Heart left ventricle (tissue), 16 donors: ENCODE results near the gene DNER. TPM values are rescaled to one million over a fixed set of nuclear protein-coding genes. Genes with fewer than 3 reads are reported as not detected.

Source experiments
- ATAC-seq, 4 donors: fragments of 200-7000 bp; cut with Tn5 transposase; one replicate each; pipeline ENCODE4 v1.9.1; 2020 to 2022; ENCODE audit warnings: moderate library complexity in 4 of 4, mild to moderate bottlenecking in 3 of 4, moderate number of reproducible peaks in 1 of 4
- DNase-seq, 5 donors: peaks; one replicate each; pipeline ENCODE4 v3.0.0-alpha.2; 2020
- H3K27ac ChIP-seq, 12 donors: fragments of 200-600 bp; sonication (generic) in 4 of 12; one replicate each; pipeline versions ENCODE4 v1.5.0 to v1.8.0; 2016 to 2022; ENCODE audit warnings: mild to moderate bottlenecking in 2 of 12
- H3K27me3 ChIP-seq, 9 donors: fragments of 200-600 bp; sonication (generic) in 2 of 9; one replicate each; pipeline versions ENCODE4 v1.5.1 to v1.8.0; 2016 to 2022; ENCODE audit warnings: mild to moderate bottlenecking in 3 of 9
- H3K36me3 ChIP-seq, 9 donors: fragments of 200-600 bp; sonication (generic) in 2 of 9; one replicate each; pipeline versions ENCODE4 v1.5.0 to v1.8.0; 2018 to 2022; ENCODE audit warnings: mild to moderate bottlenecking in 2 of 9
- H3K4me1 ChIP-seq, 12 donors: fragments of 200-600 bp; sonication (generic) in 4 of 12; one replicate each; pipeline versions ENCODE4 v1.5.0 to v1.8.0; 2016 to 2022; ENCODE audit warnings: mild to moderate bottlenecking in 3 of 12
- H3K4me3 ChIP-seq, 12 donors: fragments of 200-600 bp; sonication (generic) in 4 of 12; one replicate each; pipeline versions ENCODE4 v1.5.0 to v1.8.0; 2017 to 2022; ENCODE audit warnings: mild to moderate bottlenecking in 9 of 12, moderate library complexity in 4 of 12
- H3K9me3 ChIP-seq, 12 donors: fragments of 200-600 bp; sonication (generic) in 4 of 12; one replicate each; pipeline versions ENCODE4 v1.5.0 to v1.8.0; 2016 to 2022; ENCODE audit warnings: mild to moderate bottlenecking in 1 of 12
- POLR2A ChIP-seq, 2 donors: fragments of 450-650 bp; IDR thresholded peaks; one replicate each; pipeline ENCODE4 v1.6.1; 2017; ENCODE audit warnings: antibody characterized with exemption in 2 of 2, mild to moderate bottlenecking in 2 of 2, moderate library complexity in 2 of 2
- WGBS, 4 donors: extraction: QIAGEN DNeasy Blood & Tissue Kit in 2 of 4; methylation state at CpG; one replicate each; pipeline versions ENCODE4 v1.1.5 to v1.1.7; 2013 to 2018; 5-methylcytosine and 5-hydroxymethylcytosine counted together
- intact Hi-C, 10 donors: fragments of 100-400 bp; cut with DNase I; formaldehyde crosslinking; loops; one replicate each; pipeline versions ENCODE4 v1.11.1 to v1.14.2; 2022
- polyA plus RNA-seq, 2 donors: library from polyadenylated mRNA; stranded (reverse); fragments of 200-250 nt; gene quantifications; one replicate each; pipeline ENCODE4 v1.2.3, GENCODE V29; 2013
- total RNA-seq, 9 donors: library from RNA; depleted of rRNA in 2 of 9; stranded (reverse); fragments of >200 nt in 2 of 9; fragmentation: NEBNext Ultra II Directional in 3 of 9; extraction: Animal tissue kit (Norgen Biotek cat#: 25700) in 3 of 9; gene quantifications; one replicate each; pipeline versions ENCODE4 v1.1.0 to v1.2.4, GENCODE V29; 2016 to 2023
- TF ChIP-seq, protein P1 (sequence below), 12 donors: fragments of 200-600 bp; sonication (generic) in 4 of 12; IDR thresholded peaks; one replicate each; pipeline versions ENCODE4 v1.5.0 to v1.8.0; 2018 to 2022; ENCODE audit warnings: antibody characterized with exemption in 12 of 12, mild to moderate bottlenecking in 5 of 12
- donor health status: ischemic (EF 13 %, LVEDD 7.1; RV severe dilation, severe dysfunction).
- donor health status: healthy with polysubstance abuse.
- donor health status: DM: no; HTN: yes; CAD: no.
- donor health status: DM: no; HTN: no; CAD: no.
- donor health status: ischemic (EF 25% LVEDD 6.9; RV normal size, moderate dysfunction).
- donor health status: ischemic (EF 25% LVEDD 5.7; RV mildly dilated, moderate dysfunction).
- donor health status: healthy.
- donor health status: DM: yes; HTN: yes; CAD: no.
- donor health status: ischemic (EF 35%, LVEDD 5.7; RV mildly dilated, moderate dysfunction).
- donor health status: nonischemic (EF 11% LVEDD 7.7; RV severe dilation, severe dysfunction).
- donor health status: DM: yes; HTN: yes; CAD: no.
- donor health status: PGD.
- donor health status: ischemic (EF 29% LVEDD 5.4; RV normal size, mild dysfunction).
- donor health status: nonischemic (EF 23%, LVEDD 6.1; RV moderate dilation, normal function).

DNER gene
- total and polyA plus RNA-seq, 11 donors, result 0.19 to 3.3 (median 0.82) TPM

DNA sequence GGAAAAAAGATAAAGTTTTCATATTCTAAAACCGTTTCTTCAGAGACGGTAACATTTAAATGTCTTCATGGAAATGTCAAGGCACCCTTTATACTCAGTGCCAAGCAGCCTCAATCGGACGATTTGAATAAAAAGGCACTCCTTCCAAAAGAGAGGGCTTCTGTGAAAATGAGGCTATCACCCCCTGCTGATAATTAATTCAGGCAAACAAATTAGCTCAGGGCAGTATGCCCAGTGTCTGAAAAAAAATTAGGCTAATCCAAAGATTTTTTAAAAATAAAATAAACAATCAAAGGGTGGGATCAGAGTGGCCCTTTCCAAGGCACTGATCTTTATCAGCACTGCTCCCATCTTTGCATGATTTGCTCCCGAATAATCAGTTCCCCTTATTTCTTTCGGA, 292.3 kb downstream of the DNER start:
- WGBS, 4 donors, result 67 to 74% (median 71%) methylated on average over 6 of the region's 6 CpGs
- TF ChIP-seq POLR2A (IDR thresholded peaks at IDR 0.05), result no peak
- TF ChIP-seq, protein P1, sequence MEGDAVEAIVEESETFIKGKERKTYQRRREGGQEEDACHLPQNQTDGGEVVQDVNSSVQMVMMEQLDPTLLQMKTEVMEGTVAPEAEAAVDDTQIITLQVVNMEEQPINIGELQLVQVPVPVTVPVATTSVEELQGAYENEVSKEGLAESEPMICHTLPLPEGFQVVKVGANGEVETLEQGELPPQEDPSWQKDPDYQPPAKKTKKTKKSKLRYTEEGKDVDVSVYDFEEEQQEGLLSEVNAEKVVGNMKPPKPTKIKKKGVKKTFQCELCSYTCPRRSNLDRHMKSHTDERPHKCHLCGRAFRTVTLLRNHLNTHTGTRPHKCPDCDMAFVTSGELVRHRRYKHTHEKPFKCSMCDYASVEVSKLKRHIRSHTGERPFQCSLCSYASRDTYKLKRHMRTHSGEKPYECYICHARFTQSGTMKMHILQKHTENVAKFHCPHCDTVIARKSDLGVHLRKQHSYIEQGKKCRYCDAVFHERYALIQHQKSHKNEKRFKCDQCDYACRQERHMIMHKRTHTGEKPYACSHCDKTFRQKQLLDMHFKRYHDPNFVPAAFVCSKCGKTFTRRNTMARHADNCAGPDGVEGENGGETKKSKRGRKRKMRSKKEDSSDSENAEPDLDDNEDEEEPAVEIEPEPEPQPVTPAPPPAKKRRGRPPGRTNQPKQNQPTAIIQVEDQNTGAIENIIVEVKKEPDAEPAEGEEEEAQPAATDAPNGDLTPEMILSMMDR (IDR thresholded peaks at IDR 0.05), result no peak
- no peaks in the 10 kb centered on the region for H3K27me3 ChIP-seq

DNA sequence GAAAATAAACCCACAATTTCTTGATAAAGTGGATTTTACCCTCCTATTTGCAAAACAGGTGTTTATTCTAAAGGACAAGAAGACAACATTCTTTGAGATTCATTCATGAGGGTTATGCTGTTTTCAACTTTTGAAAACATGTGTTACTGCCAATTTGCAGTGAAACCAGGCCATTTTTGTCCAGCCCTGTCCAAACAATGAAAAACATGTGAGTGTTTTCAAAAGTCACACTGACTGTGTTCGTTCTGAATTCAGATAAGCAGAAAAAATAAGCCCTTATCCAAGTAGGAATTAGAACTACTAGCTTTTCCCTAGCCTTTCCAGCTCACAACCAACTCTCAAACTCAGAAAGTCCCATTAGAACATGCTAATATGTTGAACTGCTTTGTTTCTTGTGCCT, 295.2 kb downstream of the DNER start:
- Histone ChIP-seq H3K9me3 (peaks cover 0 to 15% (median 0%) of the 10 kb centered on the region in 12 donors), H3K4me1 (peaks cover 0 to 37% (median 10%) of the 10 kb centered on the region in 12 donors), H3K36me3 (no peaks in the 10 kb centered on the region), H3K4me3 (no peak overlapping the region), H3K27me3 (no peaks in the 10 kb centered on the region), H3K27ac (peak overlapping the region in 10 of 12 donors; percentile 14 to 70 (median 34))
- DNase-seq (no peak), ATAC-seq (peak in 3 of 4 donors; percentile 25 to 38 (median 28))
- no peak for TF ChIP-seq POLR2A (IDR thresholded peaks at IDR 0.05)
- TF ChIP-seq, protein P1 (IDR thresholded peaks at IDR 0.05), result no peak
- intact Hi-C loops, result no loop called here
- 36 to 75% (median 53%) methylated on average over 1 of the region's 1 CpG for WGBS, 4 donors

More for the DNA sequence above, 292.3 kb downstream of the DNER start:
- peaks cover 0 to 21% (median 4%) of the 10 kb centered on the region in 12 donors for H3K4me1 ChIP-seq
- DNase-seq, result no peak
- H3K9me3 ChIP-seq, result peaks cover 0 to 6% (median 0%) of the 10 kb centered on the region in 12 donors
- no peak overlapping the region for H3K4me3 ChIP-seq
- H3K36me3 ChIP-seq, result no peaks in the 10 kb centered on the region
- intact Hi-C loops, result no loop called here
- no peak for ATAC-seq
- no peak overlapping the region for H3K27ac ChIP-seq

DNA sequence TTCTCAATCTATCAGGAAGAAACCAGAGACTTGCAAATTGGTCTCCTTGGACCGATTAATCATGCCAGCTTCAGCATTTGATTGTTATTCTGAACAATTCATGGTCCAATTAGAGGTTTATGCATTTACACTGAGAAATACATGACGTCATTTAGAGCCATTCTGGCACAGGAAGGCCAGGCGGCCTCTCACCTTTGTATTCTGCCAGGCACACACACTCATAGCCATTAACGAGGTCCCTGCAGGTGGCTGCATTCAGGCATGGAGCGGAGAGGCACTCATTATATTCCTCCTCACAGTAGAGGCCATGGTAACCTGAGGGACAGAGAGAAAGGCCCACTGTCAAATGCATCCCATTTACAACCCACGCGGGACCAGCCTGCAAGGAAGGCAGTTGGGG, 296.4 kb downstream of the DNER start:
- Histone ChIP-seq H3K4me1 (peaks cover 0 to 37% (median 10%) of the 10 kb centered on the region in 12 donors), H3K27me3 (no peaks in the 10 kb centered on the region), H3K36me3 (no peaks in the 10 kb centered on the region), H3K4me3 (no peak overlapping the region), H3K9me3 (peaks cover 0 to 9% (median 0%) of the 10 kb centered on the region in 12 donors), H3K27ac (peak overlapping the region in 4 of 12 donors; percentile 68 to 93 (median 75))
- no peak for DNase-seq
- ATAC-seq, result no peak
- WGBS, 4 donors, result 64 to 80% (median 76%) methylated on average over 7 of the region's 7 CpGs
- intact Hi-C loops, result no loop called here
- no peak for TF ChIP-seq POLR2A (IDR thresholded peaks at IDR 0.05)
- TF ChIP-seq, protein P1 (IDR thresholded peaks at IDR 0.05), result no peak

DNA sequence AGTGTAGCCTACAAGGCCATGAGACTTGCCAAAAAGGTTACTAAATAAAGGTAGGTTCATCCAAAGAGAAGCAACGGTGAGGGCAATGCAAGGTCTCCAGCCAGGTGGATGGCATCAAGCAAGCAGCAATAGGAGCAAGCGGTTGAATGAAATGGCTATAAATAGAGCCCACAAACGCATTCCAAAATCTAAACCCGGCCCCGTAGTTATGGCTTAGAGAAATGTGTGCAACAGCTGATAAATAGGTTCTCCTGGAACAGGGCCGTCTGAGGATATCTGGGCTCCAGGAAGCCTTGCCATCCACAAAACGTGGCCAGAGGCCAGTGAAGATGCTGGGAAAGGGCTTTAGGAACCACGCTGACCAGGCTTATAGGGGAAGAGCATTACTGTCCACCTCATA, 297.2 kb downstream of the DNER start:
- TF ChIP-seq, protein P1 (IDR thresholded peaks at IDR 0.05), result no peak
- no peak for TF ChIP-seq POLR2A (IDR thresholded peaks at IDR 0.05)
- intact Hi-C loops, result no loop called here
- H3K4me1 ChIP-seq, result peaks cover 0 to 37% (median 10%) of the 10 kb centered on the region in 12 donors

More for the DNA sequence above, 297.2 kb downstream of the DNER start:
- ATAC-seq, result no peak
- Histone ChIP-seq H3K4me3 (no peak overlapping the region), H3K9me3 (peaks cover 0 to 9% (median 0%) of the 10 kb centered on the region in 12 donors), H3K27me3 (no peaks in the 10 kb centered on the region), H3K27ac (peak overlapping the region; percentile 2 to 93 (median 68)), H3K36me3 (no peaks in the 10 kb centered on the region)
- DNase-seq, result no peak
- WGBS, 4 donors, result 45 to 51% (median 48%) methylated on average over 8 of the region's 8 CpGs
